ENCODE results near the gene HMBS.
"Not testable (repeated sequence)": the region's sequence is repeated elsewhere in the genome, so short reads cannot be mapped to it uniquely, and the experiment has no call there.

The HMBS gene

DNA sequence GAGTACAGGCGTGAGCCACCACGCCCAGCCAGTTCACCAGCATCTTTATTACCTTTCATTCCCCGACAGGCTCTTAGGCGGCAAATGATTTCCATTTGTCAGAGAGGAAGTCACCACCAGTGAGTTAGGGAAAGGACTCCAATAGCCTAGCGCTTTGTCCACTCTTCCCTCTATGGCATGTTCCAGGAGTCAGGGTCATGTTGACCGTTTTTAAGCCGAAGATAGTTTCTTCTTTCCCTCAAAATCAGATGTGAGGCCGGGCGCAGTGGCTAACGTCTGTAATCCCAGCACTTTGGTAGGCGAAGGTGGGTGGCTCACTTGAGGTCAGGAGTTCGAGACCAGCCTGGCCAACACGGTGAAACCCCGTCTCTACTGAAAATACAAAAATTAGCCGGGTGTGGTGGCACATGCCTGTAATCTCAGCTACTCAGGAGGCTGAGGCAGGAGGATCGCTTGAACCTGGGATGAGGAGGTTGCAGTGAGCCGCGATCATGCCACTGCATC is 18.5 kb downstream of the HMBS start:
- DNase-seq = not testable (repeated sequence)

DNA sequence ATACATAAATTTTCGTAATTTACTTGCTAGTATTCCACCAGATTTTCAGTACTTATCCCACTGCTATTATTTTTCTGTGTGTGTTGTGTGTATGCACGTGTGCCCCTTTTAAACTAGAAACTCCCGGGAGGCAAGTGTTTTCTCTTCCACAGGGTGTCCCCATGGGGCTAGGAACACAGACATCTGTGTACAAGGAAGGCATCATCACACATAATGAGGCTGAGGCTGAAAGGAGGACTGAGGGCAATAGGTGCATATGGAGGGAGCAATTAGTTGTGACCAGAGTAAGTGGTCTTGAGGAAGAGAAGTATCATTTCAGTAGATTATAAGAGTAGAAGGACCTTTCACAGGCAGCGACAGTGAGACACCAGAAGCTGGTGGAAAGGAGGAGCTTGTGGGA is 19.1 kb downstream of the HMBS start:
- no peak for DNase-seq

DNA sequence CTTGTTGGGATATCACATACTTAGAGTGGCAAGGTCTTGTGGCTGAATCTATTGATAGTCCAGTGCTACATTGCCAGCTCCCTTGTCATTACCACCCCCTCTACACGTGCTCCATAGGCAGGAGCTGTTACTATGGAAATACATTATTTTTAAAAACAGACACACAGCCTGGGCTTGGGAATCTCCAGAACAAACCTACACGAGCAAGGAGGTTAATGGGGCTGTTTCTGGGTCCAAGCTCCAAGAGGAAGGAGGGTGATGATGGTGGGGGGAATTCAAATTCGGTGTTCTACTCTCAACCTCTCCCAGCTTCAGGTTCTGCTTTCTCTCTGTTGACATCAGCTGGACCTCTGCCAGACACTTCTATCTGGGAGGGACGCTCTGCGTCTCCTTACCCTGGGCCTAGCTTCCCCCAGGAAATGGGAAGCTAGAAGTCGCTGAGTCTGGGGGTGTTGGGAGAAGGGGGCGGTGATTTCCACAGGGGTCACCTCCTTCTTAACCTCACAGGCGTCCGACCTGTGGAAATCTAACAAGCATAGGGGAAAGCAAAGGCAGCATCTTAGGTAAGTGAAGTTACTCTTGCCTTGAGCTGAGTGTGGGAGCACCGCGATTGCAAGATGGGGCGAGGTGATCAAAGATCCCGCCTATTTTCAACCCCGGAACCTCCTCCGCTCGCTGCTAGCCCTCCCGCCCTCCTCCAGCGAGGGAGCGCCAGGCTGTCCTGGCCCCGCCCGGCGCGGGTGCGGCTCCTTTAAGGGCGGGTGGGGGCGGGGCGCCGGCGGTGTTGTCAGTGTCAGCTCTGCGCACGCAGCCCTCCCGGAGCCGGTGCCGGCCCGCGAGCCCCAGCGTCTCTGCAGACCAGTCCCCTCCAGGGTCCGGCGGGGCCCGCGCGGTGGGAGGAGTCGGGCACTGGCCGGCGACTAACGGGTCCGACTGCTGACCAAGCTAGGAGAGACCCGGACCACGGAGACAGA is 22.2 kb downstream of the HMBS start, which contains the start of gene C2CD2L:
Gene C2CD2L (plus strand): TSS at position 781 of the 974 bp plus-strand sequence. CDS start 398 bp downstream, outside the sequence.
- peak; percentile 90 to 93 for DNase-seq

DNA sequence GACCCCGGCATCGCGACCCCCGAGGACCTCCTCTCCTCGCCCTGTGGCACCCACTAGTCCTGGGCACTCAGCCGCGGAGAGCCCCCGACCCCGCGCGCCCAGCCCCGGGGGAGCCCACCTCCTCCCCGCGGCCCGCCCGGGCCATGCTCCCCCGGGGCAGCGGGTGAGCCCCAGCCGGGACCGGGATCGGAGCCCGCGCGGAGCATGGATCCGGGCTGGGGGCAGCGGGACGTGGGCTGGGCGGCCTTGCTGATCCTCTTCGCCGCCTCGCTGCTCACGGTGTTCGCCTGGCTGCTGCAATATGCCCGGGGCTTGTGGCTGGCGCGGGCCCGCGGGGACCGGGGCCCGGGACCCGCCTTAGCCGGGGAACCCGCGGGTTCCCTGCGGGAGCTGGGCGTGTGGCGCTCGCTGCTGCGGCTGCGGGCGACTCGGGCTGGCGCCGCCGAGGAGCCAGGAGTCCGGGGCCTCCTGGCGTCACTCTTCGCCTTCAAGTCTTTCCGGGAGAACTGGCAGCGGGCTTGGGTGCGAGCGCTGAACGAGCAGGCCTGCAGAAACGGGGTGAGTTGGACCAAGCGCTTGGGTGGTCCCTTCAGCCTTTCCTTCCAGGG is 23.0 kb downstream of the HMBS start:
- no peak for DNase-seq

DNA sequence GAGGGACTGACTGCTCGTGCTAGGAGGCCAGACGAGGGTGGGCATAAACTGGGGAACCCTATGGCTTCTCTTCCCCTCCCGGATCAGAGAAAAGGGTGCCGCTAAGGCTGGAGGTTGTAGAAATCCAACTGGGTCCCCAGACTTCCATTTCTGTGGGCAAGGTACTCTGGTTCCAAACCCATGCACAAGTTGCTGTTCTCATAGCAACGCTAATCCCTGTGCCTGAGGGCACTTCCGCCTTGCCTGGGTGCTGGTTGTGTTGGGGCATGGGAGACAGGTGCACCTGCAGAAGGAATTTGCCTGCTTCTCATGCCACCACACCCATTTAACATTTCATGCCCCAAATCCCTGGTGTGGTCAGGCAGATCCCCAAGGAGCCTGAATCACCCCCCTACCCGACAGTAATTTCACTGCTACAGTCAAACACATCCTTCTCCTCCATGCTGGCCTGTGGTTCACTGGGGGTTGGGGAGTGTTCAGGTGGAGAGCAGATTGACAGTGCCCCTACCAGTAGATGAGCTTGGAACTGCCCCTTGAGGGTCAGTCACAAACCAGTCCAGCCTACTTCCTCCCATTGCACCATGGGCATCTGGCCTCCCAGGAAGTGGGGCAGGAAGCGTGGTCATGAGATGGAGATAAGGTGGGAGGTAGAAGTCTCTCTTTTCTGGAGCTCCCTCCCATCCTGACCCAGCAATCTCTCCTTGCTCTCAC is 23.6 kb downstream of the HMBS start:
- DNase-seq = peak; percentile 61 to 66

DNA sequence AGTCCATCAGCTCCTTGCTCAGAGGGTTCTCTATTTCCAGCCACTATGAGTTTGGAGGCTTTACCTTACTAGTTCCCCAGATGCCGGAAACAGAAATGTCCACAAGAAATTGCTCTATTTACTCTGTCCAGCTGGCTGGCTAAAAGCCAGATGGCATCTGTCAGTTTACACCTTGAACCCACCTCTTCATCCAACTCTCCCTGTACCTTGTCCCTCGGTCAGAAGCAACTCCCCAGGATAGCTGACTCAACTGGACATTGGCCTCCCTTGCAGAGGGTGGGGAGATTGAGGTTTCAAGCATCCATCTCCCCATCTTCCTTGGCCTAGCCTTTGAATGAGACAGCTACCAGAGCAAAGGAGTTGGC is 24.2 kb downstream of the HMBS start:
- DNase-seq = no peak

DNA sequence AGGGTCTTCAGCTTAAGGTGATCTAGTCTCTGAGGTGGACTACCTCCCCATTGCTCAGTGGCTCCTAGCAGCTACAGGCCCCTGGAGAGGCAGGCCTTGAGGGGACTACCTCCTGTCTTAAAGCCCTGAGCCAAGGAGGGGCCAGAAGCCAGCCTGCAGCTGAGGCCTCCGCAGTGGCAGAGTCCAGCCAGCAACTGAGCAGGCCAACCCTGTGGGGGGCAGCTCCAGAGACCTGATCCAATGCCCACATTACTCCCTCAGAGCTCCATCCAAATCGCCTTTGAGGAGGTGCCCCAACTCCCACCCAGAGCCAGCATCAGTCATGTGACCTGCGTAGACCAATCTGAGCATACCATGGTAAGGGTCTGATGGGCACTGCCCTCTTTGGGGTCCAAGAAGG is 25.2 kb downstream of the HMBS start:
- DNase-seq = no peak

DNA sequence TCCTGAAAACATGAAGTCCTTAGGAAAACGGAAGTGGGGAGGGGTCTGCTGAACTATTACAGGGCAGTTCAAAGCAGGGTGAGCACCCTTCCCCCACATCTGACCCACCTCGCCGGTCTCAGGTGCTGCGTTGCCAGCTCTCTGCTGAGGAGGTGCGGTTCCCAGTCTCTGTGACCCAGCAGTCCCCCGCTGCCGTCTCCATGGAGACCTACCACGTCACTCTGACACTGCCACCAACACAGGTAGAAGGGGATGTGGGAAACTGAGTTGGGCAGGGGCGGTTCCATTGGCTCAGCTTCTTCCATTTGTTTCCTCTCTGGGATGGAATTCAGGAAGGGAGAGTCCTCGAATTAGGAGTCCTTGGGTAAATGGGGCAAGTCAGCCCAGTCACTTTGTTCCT is 25.8 kb downstream of the HMBS start:
- no peak for DNase-seq

DNA sequence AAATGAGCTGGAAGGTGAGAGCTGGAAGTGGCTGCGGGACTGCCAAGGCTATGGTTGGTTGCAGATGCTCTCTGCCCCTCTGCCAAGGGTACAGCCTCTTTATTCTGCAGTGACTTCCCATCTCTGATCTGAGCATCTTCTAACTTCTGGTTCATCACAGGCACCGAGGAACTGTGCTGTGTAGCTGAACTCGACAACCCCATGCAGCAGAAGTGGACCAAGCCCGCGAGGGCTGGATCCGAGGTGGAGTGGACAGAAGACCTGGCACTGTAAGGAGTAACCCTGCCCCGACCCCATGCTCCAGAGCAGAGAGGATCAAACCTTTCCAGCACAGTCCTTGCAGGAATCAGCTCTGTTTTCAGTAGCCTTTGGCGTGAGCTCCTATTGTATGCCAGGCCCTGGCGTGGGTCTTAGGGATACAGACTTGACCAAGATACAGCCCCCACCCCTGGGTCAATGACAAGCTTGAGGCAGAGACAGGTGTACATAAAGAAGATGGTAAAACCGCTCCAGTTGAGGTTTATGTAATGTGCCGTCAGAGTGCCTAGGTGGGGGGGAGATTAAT is 26.8 kb downstream of the HMBS start:
- DNase-seq = no peak

DNA sequence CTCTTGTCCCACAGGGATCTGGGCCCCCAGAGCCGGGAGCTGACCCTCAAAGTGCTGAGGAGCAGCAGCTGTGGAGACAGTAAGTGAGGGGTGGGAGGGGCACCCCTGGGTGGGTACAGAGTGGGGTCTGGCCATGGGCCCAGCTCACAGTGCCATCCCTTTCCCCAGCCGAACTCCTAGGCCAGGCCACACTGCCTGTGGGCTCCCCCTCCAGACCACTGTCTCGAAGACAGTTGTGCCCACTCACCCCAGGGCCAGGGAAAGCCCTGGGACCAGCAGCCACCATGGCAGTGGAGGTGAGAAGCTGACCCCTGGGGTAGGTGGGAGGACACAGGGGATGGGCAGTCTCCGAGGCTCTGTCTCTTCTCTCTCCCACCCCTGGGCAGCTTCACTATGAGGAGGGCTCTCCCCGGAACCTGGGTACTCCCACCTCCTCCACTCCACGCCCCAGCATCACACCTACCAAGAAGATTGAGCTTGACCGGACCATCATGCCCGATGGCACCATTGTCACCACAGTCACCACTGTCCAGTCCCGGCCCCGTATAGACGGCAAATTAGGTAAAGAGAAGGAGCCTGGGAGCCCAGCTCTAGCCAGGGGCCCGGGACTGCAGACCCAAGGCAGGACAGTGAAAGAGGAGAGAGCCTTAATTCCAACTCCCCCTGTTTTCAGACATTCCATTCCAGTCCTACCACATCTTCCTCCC is 27.8 kb downstream of the HMBS start:
- DNase-seq = no peak

DNA sequence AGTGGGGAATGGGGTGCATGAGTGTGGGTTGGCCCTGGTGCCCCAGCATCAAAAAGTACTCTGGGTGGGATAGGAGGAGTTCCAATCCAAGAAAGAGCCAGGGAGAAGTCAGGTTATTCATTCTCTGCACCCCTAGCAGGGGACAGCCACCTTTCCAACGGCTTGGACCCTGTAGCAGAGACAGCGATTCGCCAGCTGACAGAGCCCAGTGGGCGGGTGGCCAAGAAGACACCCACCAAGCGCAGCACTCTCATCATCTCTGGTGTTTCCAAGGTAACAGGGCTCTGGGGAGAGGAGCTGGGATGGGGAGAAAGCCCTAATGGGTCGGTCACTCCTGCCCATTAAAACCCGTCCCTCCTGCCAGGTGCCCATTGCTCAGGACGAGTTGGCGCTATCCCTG is 29.0 kb downstream of the HMBS start:
- DNase-seq = no peak

DNA sequence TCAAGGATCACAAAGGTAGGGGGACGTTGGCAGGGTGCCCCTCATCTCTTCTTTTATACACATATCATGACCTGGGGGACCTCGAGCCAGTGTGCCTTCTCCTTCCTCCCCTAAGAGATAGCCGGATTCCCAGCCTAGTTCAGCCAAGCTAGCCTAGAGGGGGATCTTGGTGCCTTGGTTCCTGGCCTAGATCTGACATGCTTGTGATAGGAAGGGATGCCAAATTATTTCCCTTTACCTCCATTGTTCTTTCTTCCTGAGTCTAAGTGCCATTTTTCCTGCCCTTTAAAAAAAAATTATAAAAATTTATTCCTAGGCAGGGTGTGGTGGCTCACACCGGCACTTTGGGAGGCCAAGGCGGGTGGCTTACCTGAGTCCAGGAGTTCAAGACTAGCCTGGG is 29.7 kb downstream of the HMBS start:
- DNase-seq = no peak

DNA sequence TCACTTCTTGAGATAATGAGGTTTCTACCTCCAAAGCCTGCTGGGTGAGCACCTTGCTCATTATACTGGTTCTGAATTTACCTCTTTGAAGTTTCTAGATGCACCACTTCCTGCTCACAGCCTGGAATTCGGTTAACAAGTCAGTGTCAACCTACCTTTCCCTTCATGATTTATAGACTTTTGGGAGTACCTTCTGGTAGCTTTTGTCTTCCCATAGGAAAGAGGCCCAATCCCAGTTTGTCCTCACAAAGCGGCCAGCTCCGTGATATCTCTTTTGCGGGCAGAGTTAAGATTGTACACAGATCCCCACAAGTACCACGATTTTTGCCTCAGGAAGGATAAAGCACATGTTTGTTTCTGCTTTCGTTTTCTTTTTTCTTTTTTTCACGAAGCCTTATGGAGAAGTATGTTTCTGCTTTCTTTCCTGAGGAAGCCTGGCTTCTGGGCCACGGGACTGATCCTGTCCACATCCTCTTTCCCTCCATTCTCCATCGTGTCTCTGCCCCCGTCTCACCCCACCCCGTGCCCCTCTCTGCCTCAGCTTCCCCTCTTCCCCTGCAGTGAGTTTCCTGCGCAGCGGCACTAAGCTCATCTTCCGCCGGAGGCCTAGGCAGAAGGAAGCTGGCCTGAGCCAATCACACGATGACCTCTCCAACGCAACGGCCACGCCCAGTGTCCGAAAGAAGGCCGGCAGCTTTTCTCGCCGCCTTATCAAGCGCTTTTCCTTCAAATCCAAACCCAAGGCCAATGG is 31.0 kb downstream of the HMBS start:
- peak; percentile 46 to 50 for DNase-seq

DNA sequence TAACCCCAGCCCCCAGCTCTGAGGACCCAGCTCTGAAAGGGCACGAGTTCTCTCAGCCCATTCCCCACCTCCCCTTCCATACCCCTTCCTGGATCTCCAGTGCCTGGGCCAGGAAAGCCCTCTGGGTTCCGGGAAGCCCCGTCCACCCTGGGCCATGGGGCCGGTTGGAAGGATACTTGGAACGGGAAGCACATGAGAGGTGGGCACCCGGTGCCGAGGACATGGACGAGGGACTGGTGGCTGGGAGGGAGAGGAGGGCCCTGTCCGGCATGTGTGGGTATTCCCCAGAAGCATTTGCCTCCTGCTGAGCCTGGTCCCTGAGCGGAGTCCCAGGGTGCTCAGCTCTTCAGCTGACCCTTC is 31.5 kb downstream of the HMBS start:
- DNase-seq = no peak

DNA sequence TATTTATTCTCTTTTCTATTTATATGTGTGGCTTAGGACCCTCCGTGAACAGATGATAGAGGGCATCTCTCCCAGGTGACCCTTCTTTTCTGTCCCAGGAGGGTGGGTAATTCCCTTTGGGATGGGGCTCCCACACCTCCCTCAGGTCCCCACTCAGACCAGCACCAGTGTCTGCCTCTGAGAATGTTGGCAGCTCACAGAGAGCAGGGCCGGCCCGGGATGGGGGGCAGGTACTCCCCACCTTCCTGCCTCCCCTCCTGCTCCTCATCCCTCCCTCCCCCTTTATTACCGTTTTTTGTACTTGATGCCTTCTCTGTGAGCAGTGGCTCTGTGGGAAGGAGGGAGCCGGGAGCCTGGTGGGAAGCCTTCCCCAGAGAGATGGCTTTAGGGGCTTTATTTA is 31.9 kb downstream of the HMBS start:
- no peak for DNase-seq

DNA sequence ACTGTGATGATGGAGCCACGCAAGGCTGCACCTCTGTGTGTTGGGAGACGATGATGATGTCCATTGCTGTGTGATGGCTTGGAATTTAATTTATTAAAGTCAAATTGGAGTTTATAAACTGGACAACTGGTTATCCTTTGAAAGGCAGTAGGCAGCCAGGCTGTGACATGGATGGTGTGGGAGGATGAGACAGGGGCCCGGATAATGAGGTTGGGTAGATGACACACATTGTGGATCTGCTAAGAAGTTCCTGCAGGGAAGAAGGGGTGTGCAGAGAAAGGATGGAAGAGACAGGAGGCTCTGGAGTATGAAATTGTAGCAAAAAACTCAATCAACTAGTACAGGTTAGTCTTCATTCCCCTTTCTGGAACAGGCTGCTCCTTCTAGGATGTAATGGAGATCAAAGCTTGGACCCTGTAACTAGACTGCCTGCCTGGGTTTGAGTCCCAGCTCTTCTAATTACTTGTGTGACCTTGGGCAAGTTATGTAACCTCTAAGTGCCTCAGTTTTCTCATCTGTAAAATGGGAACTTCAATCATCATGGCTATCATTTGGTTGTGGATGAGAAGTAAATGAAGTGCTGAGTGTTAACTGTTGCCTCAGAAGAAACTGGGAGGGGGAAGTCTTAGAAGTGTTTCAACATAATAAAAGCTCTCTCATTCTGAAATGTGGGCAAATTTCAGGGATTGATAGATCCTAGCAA is 32.5 kb downstream of the HMBS start:
- no peak for DNase-seq

DNA sequence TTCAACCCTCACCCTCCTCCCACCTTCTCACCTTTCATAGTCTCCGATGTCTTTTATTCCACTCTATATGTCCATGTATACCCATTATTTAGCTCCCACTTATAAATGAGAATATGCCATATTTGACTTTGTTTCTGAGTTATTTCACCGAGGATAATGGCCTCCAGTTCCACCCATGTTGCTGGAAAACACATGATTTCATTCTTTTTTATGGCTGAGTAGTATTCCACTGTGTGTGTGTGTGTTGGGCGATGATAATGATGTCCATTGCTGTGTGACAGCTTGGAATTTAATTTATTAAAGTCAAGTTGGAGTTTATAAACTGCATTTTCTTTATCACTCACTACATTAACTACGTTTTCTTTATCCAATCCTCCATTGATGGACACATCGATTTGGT is 33.5 kb downstream of the HMBS start:
- DNase-seq = no peak

DNA sequence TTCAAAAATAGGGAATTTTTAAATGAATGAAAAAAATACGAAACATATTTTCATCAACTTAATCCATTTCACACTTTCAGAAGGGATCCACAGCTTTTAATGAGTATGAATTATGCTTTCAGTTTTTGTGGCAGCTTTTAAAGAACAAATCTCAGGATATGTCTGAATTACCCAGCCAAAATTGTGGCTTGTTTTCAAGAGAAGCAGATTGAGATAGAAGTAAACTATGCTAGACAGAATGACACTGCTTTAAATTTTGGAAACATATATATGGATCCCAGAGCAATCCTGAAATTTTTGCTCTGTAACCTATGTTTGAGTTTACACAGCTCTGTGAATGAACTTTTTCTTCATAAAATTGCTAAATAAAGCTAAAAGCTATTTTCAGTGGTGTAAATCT is 34.3 kb downstream of the HMBS start:
- DNase-seq = no peak

DNA sequence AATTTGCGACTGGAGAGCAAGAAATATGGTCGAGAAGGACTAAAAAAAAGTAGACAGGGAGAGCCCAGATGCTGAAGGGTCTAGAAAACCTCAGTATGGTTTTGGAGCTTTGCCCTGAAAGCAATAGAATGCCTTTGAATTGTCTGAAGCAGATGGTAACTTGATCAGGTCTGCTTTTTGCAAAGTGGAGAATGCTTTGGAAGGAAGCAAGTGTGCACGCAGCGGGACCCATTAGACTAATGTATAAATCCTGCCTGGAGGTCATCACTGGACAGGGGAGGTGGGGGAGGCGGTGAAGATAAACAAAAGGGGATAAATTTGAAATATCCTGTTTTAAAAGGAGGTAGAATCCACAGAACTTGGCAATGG is 35.9 kb downstream of the HMBS start:
- DNase-seq = no peak

DNA sequence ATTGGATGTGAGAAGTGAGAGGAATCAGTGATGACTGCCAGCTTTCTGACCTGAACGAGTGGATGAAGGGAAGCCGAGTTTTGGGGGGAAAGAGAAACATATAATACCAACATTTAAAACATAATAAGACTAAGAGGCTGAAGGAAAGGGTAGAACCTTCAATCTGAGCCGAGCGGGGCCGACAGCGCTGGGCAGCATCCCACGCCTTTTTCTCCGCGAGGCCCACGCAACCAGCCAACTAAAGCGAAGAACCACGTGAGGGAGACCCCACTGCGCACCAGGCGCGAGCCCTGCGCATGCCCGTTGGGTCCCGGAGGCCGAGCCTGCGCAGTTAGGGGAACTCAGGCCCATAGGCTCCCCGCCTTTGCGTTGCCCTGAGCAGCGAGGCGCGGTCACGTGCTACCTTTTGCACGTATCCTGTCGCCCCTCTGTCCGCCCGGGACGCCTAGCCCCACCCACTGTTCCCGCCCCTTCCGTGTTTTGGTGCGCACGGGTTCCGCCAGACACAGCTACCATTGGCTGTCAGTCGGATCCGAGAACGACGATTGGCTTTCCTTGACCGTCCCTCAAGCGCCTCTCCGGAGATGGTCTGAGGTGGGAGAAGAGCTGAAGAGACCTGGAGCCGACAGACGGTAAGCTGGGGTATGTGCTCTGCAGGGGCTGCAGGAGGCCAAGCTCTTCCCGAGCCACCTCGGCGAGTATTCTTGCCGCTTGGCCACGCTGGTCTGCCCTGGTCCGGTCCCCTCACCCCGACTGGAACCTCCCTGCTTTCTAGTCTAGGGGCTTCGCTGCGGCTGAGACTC is 36.5 kb downstream of the HMBS start, which contains the start of gene HINFP:
Gene HINFP (plus strand): TSS at position 573 of the 803 bp plus-strand sequence. CDS start 5,365 bp downstream, outside the sequence.
- DNase-seq = peak; percentile 100

Measured in activated T-cell treated with anti-CD3 and anti-CD28 coated beads, Interleukin-2, amount 50 U/mL, for 48 hours (primary cell).